Activated CD4-positive, alpha-beta T cell treated with anti-CD3 and anti-CD28 coated beads for 24 hours (primary cell): ENCODE measurements around the gene EHBP1L1.

Experiments
- DNase-seq, 2 donors: peaks; one replicate each; pipeline ENCODE4 v3.0.0-alpha.2; 2020; ENCODE audit warnings: low read depth in 2 of 2

EHBP1L1 gene

DNA sequence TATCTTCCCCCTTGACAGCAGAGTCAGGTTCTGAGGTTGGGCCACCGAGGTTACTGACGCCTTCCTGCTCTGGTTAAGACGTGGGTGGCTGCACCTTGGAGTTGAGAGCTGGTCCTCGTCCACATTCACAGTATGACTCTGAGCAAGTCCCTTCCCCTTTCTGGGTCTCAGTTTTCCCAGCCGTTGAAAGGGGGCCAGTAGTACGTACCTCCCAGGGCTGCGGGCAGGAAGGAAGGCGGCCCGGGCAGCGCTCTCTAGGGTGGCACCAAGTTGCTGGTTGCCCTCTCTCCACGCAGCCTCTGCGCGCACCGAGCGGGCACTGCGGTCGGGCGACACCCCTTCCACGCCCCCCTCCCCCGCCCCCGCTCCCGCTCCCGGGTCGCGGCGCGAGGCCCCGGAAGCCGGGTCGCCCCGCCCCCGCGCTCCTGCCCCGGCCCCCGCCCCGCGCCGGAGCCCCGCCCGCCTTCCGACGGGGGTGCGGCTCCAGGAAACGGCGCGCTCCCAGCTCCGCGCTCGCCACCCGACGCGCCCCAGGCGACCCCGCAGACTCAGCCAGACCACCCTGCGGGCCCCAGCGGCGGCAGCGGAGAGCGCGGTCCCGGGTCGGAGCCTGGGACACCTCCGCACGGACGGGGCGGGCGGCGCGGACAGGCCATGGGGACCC, at the start of gene EHBP1L1:
EHBP1L1 (plus strand) TSS at position 486 of the 664 bp plus-strand sequence. CDS start 250 bp downstream, outside the sequence.
- DNase-seq = peak; percentile 44 to 67

DNA sequence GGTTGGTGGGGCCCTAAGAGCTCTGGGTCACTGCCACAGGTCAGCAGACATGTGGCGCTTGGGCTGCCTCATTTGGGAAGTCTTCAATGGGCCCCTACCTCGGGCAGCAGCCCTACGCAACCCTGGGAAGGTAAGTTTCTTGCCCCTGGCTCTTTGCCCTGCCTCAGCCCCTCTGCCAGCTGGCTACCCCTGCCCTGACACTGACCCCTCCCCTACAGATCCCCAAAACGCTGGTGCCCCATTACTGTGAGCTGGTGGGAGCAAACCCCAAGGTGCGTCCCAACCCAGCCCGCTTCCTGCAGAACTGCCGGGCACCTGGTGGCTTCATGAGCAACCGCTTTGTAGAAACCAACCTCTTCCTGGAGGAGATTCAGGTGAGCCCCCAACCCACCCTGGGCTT, 49.1 kb upstream of the EHBP1L1 start:
- DNase-seq = no peak

DNA sequence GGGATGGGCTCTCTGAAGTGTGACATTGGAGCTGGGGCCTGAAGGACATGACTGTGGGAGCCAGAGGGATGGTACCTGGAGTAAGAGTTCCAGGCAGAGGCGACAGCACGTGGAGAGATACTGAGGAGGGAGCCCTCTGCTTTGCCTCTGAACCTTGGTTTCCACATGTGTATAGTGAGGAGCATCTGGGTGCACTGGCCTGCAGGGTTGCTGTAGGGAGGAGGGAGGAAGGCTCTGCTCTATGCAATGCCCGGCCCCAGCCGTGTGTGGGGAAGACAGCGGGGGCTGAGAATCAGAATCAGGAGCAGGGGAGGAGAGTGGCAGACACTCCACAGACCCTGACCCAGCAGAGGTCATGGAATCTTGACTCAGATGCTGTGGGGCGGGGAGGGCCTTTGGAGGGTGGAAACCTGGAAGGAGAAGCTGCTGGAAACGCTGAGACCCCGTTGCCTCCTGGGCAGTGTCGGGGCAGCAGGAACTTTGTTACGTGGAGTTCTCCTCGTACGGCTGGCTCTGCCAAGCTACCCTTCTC, 47.0 kb upstream of the EHBP1L1 start:
- no peak for DNase-seq

DNA sequence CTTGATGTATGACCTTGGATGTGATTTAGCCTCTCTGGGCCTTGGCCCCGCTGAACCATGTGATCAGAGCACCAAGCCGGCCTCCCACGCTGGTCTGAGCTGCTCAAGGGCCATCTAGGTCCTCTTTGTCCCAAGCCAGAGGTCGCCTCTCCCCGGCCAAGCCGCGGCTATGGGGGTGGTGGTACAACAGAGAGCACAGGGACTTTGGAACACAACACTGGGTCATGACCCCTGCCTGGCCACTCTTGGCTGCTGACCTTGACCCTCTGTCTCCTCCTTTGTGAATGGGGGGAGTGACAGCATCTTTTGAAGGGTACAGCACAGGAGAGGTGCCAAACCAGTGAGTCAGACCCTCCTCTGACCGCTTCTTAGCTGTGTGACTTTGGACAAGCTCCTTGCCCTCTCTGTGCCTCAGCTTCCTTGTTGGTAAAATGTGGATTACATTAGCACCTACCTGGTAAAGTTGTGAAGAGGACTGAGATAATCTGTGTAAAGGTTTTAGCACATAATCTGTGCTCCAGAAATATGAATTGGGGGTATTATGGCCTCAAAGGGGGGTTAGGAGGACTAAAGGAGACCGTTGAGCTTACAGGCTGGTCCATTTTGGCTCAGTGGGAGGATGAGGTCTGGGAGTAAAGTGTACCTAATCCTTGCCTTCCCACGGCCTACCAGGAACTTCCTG, 46.2 kb upstream of the EHBP1L1 start:
- DNase-seq = no peak

DNA sequence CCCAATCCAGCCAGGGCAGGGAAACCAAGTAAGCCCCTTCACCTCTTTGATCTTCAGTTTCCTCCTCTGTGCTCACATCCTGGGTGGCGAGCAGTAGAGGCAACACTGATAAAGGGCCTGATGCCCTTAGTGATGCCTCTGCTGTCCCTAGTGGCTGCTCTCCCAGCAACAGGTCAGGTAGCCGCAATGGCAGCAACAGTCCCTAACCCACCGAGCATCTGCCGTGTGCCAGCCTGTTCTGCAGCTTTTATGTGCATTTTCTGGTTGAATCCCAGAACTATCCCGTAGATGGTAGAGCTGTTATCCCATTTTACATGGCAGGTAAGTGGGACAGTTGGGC, 45.7 kb upstream of the EHBP1L1 start:
- no peak for DNase-seq

DNA sequence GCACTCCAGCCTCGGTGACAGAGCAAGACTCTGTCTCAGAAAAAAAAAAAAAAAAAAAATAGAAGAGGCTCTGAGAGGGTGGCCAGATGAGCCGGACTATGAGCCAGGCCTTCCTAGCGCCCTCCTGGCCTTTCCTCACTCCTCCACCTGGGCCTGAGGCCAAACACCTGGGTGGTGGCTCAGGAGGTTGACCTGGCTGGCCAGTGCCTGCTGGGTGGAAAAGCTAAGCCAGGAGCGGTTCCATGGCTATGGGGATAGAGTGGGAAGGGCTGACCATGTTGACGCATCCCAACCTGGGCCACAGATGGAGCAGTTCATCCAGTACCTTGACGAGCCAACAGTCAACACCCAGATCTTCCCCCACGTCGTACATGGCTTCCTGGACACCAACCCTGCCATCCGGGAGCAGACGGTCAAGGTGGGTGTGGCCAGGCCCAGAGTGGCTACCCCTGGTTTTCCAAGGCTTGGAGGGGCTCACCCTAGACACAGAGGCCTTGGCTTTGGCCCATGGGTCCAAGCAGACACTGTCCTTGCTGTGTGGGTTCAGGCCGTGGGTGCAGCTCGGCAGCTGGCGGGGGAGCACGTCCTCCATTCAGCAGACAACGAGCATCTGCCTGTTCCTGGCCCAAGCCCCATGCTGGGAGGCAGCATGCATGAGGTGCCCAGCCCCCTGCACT, 43.3 kb upstream of the EHBP1L1 start:
- DNase-seq = no peak

DNA sequence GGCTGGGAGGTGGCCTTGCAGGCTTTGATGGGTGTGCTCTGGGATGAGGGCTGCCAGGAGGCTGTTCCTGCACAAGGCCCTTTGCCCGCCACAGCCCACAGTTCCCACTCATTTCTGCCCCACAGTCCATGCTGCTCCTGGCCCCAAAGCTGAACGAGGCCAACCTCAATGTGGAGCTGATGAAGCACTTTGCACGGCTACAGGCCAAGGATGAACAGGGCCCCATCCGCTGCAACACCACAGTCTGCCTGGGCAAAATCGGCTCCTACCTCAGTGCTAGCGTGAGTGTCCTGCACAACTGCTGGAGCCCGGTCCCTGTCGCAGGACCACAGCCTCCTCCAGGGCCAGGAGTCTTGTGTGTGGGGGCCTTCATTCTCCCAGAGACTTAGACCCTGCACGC, 40.8 kb upstream of the EHBP1L1 start:
- DNase-seq = no peak

DNA sequence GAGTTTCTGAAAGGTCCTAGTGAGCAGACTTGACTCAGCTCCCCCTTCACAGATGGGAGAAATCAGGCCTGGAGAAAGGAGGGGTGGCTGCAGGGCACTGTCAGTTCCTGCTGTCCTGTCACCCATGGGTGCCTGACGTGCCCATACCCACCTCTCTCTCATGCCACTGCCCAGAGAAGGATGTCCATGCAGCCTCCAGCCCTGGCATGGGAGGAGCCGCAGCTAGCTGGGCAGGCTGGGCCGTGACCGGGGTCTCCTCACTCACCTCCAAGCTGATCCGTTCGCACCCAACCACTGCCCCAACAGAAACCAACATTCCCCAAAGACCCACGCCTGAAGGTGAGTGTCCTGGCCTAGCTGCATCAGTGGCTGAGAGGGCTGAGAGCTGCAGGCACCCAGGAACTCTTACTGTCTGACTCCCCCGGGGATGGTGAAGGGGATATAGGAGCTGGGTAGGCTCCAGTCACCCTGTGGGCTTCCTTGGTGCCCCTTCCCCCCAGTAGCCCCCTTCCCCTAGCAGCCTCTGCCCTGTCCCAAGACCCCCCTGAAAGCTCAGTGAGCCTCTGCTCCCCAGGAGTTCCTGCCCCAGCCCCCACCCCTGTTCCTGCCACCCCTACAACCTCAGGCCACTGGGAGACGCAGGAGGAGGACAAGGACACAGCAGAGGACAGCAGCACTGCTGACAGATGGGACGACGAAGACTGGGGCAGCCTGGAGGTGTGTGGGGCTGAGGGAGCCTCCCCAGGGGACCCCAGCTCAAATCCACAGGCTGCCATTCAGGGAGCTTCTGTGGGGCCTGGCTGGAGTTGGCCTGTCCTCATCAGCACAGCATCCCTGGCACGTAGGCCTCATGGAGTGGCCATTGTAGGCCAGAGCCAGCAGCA, 39.2 kb upstream of the EHBP1L1 start:
- no peak for DNase-seq

DNA sequence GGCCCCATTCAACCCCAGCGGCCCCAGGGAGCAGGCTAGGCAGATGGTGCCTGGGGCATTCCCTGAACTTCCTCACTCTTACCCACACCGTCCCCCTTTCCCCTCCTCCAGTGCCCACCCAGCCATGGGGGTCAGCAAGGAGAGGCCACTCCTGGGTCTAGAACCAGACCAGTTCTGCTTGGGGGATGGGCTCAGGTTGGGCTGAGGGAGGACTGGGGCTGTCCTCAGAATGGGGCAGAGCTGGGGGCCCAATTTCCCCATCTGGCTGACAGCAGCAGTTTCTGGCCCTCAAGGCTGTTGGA, 38.6 kb upstream of the EHBP1L1 start:
- DNase-seq = no peak

DNA sequence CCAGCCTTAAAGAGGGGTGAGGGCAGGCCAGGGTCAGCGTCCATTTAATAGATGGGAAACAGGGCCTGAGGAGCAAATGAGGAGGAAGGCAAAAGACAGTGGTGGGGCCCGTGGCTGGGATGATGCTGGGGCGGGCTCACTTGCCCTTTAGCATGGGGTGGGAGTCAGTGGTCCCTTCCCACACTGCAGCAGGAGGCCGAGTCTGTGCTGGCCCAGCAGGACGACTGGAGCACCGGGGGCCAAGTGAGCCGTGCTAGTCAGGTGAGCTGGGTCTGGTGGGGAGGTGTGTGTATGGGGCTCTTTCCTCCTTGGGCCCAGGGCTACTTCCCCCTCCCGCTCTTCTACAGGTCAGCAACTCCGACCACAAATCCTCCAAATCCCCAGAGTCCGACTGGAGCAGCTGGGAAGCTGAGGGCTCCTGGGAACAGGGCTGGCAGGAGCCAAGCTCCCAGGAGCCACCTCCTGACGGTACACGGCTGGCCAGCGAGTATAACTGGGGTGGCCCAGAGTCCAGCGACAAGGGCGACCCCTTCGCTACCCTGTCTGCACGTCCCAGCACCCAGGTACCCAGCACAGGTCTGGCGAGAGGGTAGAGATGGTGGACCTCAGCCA, 38.1 kb upstream of the EHBP1L1 start:
- DNase-seq = no peak

DNA sequence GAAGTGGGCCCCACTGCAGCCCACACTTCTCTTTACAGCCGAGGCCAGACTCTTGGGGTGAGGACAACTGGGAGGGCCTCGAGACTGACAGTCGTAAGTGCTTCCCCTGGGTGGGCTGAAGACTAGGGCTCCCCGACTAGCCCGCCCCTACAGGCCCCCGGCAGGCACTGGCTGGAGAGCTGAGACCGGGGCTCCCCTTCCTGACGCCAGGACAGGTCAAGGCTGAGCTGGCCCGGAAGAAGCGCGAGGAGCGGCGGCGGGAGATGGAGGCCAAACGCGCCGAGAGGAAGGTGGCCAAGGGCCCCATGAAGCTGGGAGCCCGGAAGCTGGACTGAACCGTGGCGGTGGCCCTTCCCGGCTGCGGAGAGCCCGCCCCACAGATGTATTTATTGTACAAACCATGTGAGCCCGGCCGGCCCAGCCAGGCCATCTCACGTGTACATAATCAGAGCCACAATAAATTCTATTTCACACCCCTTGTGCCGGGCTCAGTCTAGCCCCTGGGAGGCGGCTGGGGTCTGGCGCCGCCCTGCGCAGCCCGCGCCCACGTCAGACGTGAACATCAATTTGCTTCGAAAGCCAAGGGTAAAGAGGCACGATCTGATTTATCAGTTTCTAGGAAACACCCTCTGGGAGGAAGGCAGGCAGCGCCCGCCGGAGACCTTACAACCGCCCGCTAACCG, 37.5 kb upstream of the EHBP1L1 start:
- no peak for DNase-seq

DNA sequence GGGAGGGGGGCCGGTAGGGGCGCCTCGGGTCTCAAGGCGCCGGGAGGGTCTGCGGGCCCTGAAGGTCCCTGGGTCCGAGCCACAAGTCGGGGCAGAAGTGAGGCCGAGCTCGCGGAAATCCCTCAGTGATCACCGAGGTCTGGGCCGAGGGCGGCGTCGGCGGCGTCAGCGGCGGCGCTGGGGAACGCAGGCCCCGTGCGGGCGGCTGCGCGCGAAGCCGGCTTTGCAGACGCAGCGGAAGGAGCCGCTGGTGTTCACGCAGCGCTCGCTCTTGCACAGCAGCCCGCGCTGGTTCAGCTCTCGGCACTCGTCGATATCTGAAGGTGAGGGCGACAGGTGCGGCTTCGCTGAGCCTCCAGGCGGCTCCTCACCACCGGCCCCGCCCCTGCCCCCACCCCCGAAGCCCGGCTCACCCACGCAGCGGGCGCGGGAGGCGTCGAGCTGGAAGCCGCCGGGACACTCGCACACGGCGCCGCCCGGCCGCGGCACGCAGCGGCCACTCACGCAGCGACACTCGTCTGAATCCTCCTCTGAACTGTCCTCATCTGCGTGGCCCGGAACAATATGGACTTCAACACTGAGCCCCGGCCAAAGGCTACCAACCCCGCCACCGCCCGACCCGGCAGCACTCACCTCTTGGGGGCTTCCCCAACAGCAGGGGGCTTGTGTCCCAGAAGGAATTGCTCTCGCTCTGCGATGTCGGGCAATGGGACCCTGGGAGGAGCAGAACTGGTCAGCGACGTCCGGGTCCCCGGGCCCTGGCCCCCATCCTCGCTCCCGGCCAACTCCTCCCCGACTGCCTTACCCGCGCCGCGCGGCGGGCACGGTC, 36.7 kb upstream of the EHBP1L1 start:
- no peak for DNase-seq

DNA sequence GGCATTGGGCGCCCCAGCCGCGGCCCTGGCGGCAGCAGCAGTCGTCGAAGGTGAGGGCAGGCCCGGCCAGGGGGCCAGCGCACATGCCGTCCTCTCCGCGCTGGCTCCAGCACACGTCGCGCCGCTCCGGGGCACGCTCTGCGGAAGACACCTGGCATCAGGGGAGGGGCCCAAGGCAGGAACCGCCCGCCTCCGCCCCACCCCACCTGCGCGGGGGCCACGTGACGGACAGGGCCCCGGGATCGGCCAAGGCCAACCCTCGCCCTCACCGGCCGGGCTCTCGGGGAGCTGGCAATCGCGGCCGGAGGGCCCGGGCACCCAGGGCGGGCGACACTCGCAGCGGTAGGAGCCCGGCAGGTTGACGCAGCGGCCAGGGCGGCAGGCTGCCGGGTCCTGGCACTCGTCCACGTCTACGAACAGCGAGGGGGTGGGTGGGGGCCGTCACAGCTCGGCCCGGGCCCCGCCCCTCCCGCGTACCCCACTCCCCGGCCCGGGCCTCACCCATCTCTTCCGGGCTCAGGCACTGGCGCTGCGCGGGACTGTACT, 36.0 kb upstream of the EHBP1L1 start:
- DNase-seq = no peak

DNA sequence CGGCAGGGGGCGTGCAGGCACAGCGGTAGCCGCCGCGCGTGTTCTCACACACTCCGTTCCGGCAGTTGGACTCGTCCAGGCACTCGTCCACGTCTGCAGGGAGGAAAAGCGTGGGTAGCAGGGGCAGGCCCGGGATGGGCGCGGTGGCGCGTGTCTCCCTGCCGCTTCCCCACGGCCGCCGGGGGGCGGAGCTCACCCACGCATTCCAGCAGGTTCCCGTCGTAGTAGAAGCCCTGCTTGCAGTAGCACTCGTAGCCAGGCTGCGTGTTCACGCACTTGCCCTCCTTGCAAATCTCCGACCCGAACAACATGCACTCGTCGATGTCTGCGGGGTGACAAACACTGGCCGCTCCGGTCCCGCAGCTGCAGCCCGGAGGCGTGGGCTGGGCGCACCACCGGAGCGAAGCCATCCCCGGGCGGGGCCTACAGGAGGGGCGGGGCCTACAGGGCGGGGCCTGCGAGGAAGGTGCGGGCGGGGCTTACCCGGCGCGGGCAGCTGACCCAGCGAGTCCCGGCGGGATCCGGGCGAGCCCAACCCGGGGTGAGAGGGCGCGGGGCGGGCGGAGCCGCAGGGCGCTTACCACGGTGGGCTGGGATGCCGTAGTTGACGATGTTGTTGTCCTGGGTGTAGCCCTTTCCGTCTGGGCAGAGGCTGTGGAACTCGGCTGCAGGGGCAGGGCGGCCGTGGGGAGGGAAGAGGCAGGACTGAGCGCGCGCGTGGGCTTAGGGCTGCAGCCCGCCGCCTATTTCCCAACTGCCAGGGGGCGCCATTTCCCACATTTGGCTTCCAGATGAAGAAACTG, 35.4 kb upstream of the EHBP1L1 start:
- peak; percentile 72 to 82 for DNase-seq

DNA sequence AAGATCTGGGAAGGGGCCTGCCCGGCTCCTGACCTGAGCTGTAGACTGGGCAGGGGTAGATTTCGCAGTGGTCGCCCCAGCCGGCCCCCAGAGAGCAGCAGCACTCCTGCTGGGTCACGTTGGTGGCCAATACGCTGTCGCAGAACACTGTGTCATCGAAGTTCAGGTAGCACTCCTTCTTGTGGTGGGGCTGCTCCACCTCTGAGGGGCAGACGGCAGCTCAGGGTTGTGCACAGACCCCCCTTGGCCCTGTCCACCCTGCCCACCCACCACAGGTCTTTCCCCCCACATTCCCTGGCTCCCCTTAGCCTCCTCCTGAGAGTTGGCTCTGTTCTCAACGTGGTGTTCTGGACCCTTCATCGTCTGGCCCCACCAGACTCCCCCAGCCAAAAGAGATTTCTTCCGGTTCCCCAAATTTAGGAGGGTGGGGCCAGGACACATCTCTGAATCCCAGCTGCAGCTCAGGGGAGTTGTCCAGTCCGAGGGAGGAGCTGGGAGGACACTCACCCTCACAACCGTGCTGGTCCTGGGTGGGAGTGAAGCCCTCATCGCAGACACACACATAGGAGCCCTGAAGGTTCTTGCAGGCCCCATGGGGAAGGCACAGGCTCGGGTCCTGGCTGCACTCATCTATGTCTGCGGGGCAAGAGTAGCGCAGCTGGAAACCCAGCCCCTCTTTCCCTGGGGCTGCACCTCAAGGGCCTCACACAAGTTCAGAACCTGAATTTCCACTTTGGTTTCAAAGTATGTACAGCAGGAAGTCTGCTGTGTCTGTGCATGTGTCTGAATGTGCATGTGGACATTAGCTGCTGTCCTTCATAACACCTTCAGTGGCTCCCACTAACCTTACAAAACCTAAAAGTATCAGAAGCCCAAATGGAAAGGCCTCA, 34.5 kb upstream of the EHBP1L1 start:
- no peak for DNase-seq

DNA sequence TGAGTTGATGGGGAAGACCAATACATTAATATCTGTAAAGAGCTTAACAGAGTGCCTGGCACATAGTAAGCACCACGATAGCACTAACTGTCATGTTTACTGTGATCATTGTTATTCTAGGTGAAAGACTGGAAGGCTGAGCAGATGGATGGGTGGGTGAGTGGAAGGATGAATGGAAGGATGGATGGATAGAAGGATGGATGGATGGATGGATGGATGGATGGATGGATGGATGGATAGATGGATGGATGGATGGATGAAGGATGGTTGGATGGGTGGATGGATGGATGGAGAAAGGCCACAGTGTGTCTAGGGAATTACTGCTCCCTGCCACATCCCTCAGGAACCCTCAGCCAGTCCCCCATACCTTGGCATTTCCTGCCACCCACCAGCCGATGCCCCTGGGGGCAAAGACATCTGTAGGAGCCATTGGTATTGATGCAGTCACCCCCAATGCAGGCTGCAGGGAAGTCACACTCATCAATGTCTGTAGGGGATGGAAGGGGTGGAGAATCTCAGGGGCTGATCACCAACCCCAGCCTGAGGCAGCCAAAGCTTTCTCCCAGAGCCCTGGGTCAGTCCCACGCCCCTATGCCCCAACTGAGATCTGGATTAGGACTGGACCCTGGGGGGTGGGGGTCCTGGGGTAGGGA, 33.0 kb upstream of the EHBP1L1 start:
- no peak for DNase-seq

DNA sequence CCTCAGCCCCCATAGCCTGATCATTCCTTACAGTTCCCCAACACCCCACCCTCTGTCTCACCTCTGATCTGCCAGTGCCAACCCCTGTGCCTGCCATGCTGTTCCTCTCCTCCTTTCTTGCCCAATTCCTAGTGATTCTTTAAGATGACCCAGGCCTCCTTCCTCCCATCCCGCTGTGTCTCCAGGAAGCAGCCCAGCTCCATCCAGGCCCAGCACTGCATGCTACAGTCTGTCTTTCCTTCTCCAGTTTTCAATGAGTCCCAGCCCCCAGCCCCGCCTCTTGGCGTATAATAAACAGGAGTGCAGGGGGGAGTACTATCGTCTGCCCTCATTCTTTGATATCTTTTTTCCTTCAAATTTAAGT, 30.0 kb upstream of the EHBP1L1 start:
- no peak for DNase-seq
